Loucy (cell line): Measurements from ENCODE around the gene SLC39A11.

Experiments used
- H2AFZ ChIP-seq: fragments of 200-600 bp; sonication (generic); 2 replicates; pipeline ENCODE4 v1.6.0; 2016; ENCODE audit warnings: antibody characterized with exemption, mild to moderate bottlenecking, low read length, moderate library complexity
- H3F3A ChIP-seq: fragments of 200-600 bp; 2 replicates; pipeline ENCODE4 v1.6.0; 2016; ENCODE audit warnings: antibody characterized with exemption, low read depth, mild to moderate bottlenecking
- H3K27me3 ChIP-seq: fragments of 200-600 bp; sonication (generic); 2 replicates; pipeline ENCODE4 v1.6.1; 2014; ENCODE audit warnings: low read length, mild to moderate bottlenecking; ENCODE audit not compliant: insufficient read depth, poor library complexity, severe bottlenecking
- H3K36me3 ChIP-seq: fragments of 200-600 bp; sonication (generic); 2 replicates; pipeline ENCODE4 v1.6.1; 2016; ENCODE audit warnings: low read length; ENCODE audit not compliant: insufficient read depth
- H3K4me1 ChIP-seq: fragments of 200-600 bp; sonication (generic); 2 replicates; pipeline ENCODE4 v1.5.1; 2014; ENCODE audit warnings: low read length, mild to moderate bottlenecking; ENCODE audit not compliant: insufficient read depth, poor library complexity, severe bottlenecking
- H3K4me2 ChIP-seq: fragments of 200-600 bp; sonication (generic); 2 replicates; pipeline ENCODE4 v1.6.0; 2014; ENCODE audit warnings: antibody characterized with exemption, low read length, low read depth, mild to moderate bottlenecking; ENCODE audit not compliant: poor library complexity, severe bottlenecking
- H3K4me3 ChIP-seq: fragments of 200-600 bp; sonication (generic); 2 replicates; pipeline ENCODE4 v1.5.1; 2014; ENCODE audit warnings: low read length, mild to moderate bottlenecking, mixed read lengths; ENCODE audit not compliant: poor library complexity, severe bottlenecking
- H3K79me2 ChIP-seq: fragments of 200-600 bp; sonication (generic); 2 replicates; pipeline ENCODE4 v1.6.1; 2014; ENCODE audit warnings: low read length; ENCODE audit not compliant: insufficient read depth
- H3K9ac ChIP-seq: fragments of 200-600 bp; sonication (generic); 2 replicates; pipeline ENCODE4 v1.6.0; 2014; ENCODE audit warnings: mild to moderate bottlenecking, low read depth, low read length, moderate library complexity; ENCODE audit not compliant: poor library complexity, severe bottlenecking
- H3K9me2 ChIP-seq: fragments of 200-600 bp; sonication (generic); replicated peaks from 2 replicates; pipeline ENCODE4 v1.6.1; 2016; ENCODE audit warnings: low read depth, low read length, mixed read lengths
- H3K9me3 ChIP-seq: fragments of 200-600 bp; sonication (generic); 2 replicates; pipeline ENCODE4 v1.6.1; 2014; ENCODE audit warnings: mild to moderate bottlenecking, antibody characterized with exemption, low read length, low read depth; ENCODE audit not compliant: insufficient read depth
- H4K20me1 ChIP-seq: fragments of 200-600 bp; sonication (generic); 2 replicates; pipeline ENCODE4 v1.6.0; 2014; ENCODE audit warnings: antibody characterized with exemption, low read length, mild to moderate bottlenecking; ENCODE audit not compliant: insufficient read depth, poor library complexity, severe bottlenecking
- CTCF ChIP-seq: fragments of 200-600 bp; sonication (generic); conservative IDR thresholded peaks from 2 replicates; pipeline ENCODE4 v1.5.1; 2014; ENCODE audit warnings: mild to moderate bottlenecking, antibody characterized with exemption, low read length
- EZH2phosphoT487 ChIP-seq: fragments of 200-600 bp; IDR thresholded peaks from 2 replicates; pipeline ENCODE4 v1.6.1; 2018; ENCODE audit warnings: antibody characterized with exemption, mild to moderate bottlenecking, moderate library complexity, borderline replicate concordance

Gene SLC39A11

GRCh38 chr17:72733619-72734282 is 358.7 kb downstream of the SLC39A11 start:
- no peaks in the 10 kb centered on the region for H3K79me2 ChIP-seq
- no peaks in the 10 kb centered on the region for H3K27me3 ChIP-seq
- no peak overlapping the region for H3K4me2 ChIP-seq
- H4K20me1 ChIP-seq, result no peaks in the 10 kb centered on the region
- no peaks in the 10 kb centered on the region for H3K4me1 ChIP-seq
- H3K9me2 ChIP-seq, result no peaks in the 10 kb centered on the region
- H3K9me3 ChIP-seq, result no peaks in the 10 kb centered on the region
- H3F3A ChIP-seq, result no peaks in the 10 kb centered on the region
- peaks cover 6% of the 10 kb centered on the region; the same call in 1 of the 2 replicates for H3K36me3 ChIP-seq
- H2AFZ ChIP-seq, result no peak overlapping the region
- TF ChIP-seq EZH2phosphoT487, result no peak
- H3K9ac ChIP-seq, result no peak overlapping the region
- no peak overlapping the region for H3K4me3 ChIP-seq

GRCh38 chr17:72732893-72733618 is 359.4 kb downstream of the SLC39A11 start:
- Histone ChIP-seq H3K36me3 (peaks cover 6% of the 10 kb centered on the region; the same call in 1 of the 2 replicates), H3K4me2 (no peak overlapping the region), H3K9me3 (no peaks in the 10 kb centered on the region), H2AFZ (no peak overlapping the region), H3K79me2 (no peaks in the 10 kb centered on the region), H3K9me2 (no peaks in the 10 kb centered on the region), H3K4me1 (no peaks in the 10 kb centered on the region), H3F3A (no peaks in the 10 kb centered on the region), H3K4me3 (no peak overlapping the region), H4K20me1 (no peaks in the 10 kb centered on the region), H3K9ac (no peak overlapping the region), H3K27me3 (no peaks in the 10 kb centered on the region)
- no peak for TF ChIP-seq CTCF

- H3K4me3 ChIP-seq, result no peak overlapping the region
- H2AFZ ChIP-seq, result no peak overlapping the region
- H3K79me2 ChIP-seq, result no peaks in the 10 kb centered on the region
- H3K36me3 ChIP-seq, result no peaks in the 10 kb centered on the region
- H3K9ac ChIP-seq, result no peak overlapping the region
- no peaks in the 10 kb centered on the region for H3K27me3 ChIP-seq
- H3K4me2 ChIP-seq, result no peak overlapping the region
- H3K4me1 ChIP-seq, result peaks cover 21% of the 10 kb centered on the region
- no peaks in the 10 kb centered on the region for H3K9me3 ChIP-seq
- no peaks in the 10 kb centered on the region for H4K20me1 ChIP-seq
- TF ChIP-seq CTCF, result no peak
- TF ChIP-seq EZH2phosphoT487, result no peak
- no peaks in the 10 kb centered on the region for H3K9me2 ChIP-seq
- H3F3A ChIP-seq, result no peaks in the 10 kb centered on the region
These were observed 362.4 kb downstream of the SLC39A11 start for GRCh38 chr17:72730077-72730476.
